Activated CD8-positive, alpha-beta T cell treated with anti-CD3 and anti-CD28 coated beads for 36 hours (primary cell): ENCODE measurements around the gene NLRP10. TPM values are rescaled to one million over a fixed set of nuclear protein-coding genes. Genes with fewer than 3 reads are reported as not detected.

Experiments
- ATAC-seq: fragments of 200-7000 bp; cut with Tn5 transposase; one replicate; pipeline ENCODE4 v1.10.0; 2021; ENCODE audit warnings: mild to moderate bottlenecking, moderate library complexity
- CTCF ChIA-PET: fragments of 350-600 bp; sonication (Branson Sonifier 250); formaldehyde crosslinking; loops from one replicate; lab custom pipeline; 2021; ENCODE audit warnings: antibody characterized with exemption; lab: Charles Lee
- POLR2A ChIA-PET: fragments of 350-600 bp; sonication (Branson Sonifier 250); formaldehyde crosslinking; loops from one replicate; lab custom pipeline; 2021; ENCODE audit warnings: antibody characterized with exemption; lab: Charles Lee
- DNase-seq: peaks from one replicate; pipeline ENCODE4 v3.0.0-alpha.2; 2020
- H3K27ac Mint-ChIP-seq: one replicate; pipeline ENCODE4 v1.8.0; 2021; ENCODE audit warnings: mild to moderate bottlenecking, mixed read lengths
- H3K27me3 Mint-ChIP-seq: one replicate; pipeline ENCODE4 v1.8.0; 2021; ENCODE audit warnings: mixed read lengths
- H3K36me3 Mint-ChIP-seq: one replicate; pipeline ENCODE4 v1.8.0; 2021; ENCODE audit warnings: low read depth, mixed read lengths
- H3K4me1 Mint-ChIP-seq: one replicate; pipeline ENCODE4 v1.8.0; 2021; ENCODE audit warnings: low read depth, mixed read lengths
- H3K4me3 Mint-ChIP-seq: one replicate; pipeline ENCODE4 v1.8.0; 2021; ENCODE audit warnings: mild to moderate bottlenecking, moderate library complexity, mixed read lengths
- H3K9me3 Mint-ChIP-seq: one replicate; pipeline ENCODE4 v1.8.0; 2021; ENCODE audit warnings: mixed read lengths
- CTCF ChIP-seq: fragments of 200-600 bp; IDR thresholded peaks from one replicate; pipeline ENCODE4 v1.8.0; 2022; ENCODE audit warnings: antibody characterized with exemption, mild to moderate bottlenecking
- intact Hi-C: fragments of 100-400 bp; cut with micrococcal nuclease; formaldehyde crosslinking; loops from one replicate; pipeline ENCODE4 v1.10.0; 2022
- total RNA-seq, 2 experiments: library from RNA; stranded (reverse); gene quantifications; one replicate each; pipeline ENCODE4 v1.2.3, GENCODE V29; 2021

NLRP10 gene
- total RNA-seq, 2 experiments from 2014 or later, result not detected

GRCh38 chr11:7969756-7970646 is 4.8 kb upstream of the NLRP10 start:
- peaks cover 12% of the 10 kb centered on the region for H3K27me3 Mint-ChIP-seq
- H3K27ac Mint-ChIP-seq, result no peak overlapping the region
- no peak overlapping the region for H3K4me3 Mint-ChIP-seq
- ChIA-PET POLR2A (no interaction called here), CTCF (interaction anchor here (0.9 to 1.1 kb wide), 2 partner anchors 17 to 129 kb away, joined by 3 to 4 read pairs; partner anchors contain the start of gene EIF3F)
- DNase-seq, result no peak
- ATAC-seq, result no peak
- no peaks in the 10 kb centered on the region for H3K9me3 Mint-ChIP-seq
- H3K4me1 Mint-ChIP-seq, result no peaks in the 10 kb centered on the region
- intact Hi-C loops, result no loop called here
- no peak for TF ChIP-seq CTCF
- no peaks in the 10 kb centered on the region for H3K36me3 Mint-ChIP-seq

- CTCF ChIA-PET, result interaction anchor here (1.0 to 1.9 kb wide), 3 partner anchors 9 to 130 kb away, joined by 3 to 7 read pairs (median 6); partner anchors contain the start of gene EIF3F
- no peak for TF ChIP-seq CTCF
- no peaks in the 10 kb centered on the region for H3K36me3 Mint-ChIP-seq
- DNase-seq (no peak), ATAC-seq (no peak)
- H3K4me1 Mint-ChIP-seq, result no peaks in the 10 kb centered on the region
- H3K27ac Mint-ChIP-seq, result no peak overlapping the region
- H3K9me3 Mint-ChIP-seq, result no peaks in the 10 kb centered on the region
- peaks cover 12% of the 10 kb centered on the region for H3K27me3 Mint-ChIP-seq
- POLR2A ChIA-PET, result no interaction called here
- intact Hi-C loops, result no loop called here
- no peak overlapping the region for H3K4me3 Mint-ChIP-seq
These were observed 3.4 kb upstream of the NLRP10 start for GRCh38 chr11:7968686-7969085.

- TF ChIP-seq CTCF, result no peak
- intact Hi-C loops, result no loop called here
- CTCF ChIA-PET, result interaction anchor here (1.7 to 1.9 kb wide), 2 partner anchors 19 to 131 kb away, joined by 6 to 7 read pairs; partner anchors contain the start of gene EIF3F
- Mint-ChIP-seq H3K36me3 (no peaks in the 10 kb centered on the region), H3K9me3 (no peaks in the 10 kb centered on the region), H3K27ac (no peak overlapping the region), H3K27me3 (peaks cover 9% of the 10 kb centered on the region), H3K4me3 (no peak overlapping the region), H3K4me1 (no peaks in the 10 kb centered on the region)
- POLR2A ChIA-PET, result no interaction called here
- ATAC-seq (no peak), DNase-seq (no peak)
These were observed 2.6 kb upstream of the NLRP10 start for GRCh38 chr11:7967826-7968225.

GRCh38 chr11:7967097-7967496 is 1.9 kb upstream of the NLRP10 start:
- Mint-ChIP-seq H3K36me3 (no peaks in the 10 kb centered on the region), H3K27me3 (peaks cover 9% of the 10 kb centered on the region), H3K4me3 (no peak overlapping the region), H3K4me1 (no peaks in the 10 kb centered on the region), H3K9me3 (no peaks in the 10 kb centered on the region), H3K27ac (no peak overlapping the region)
- intact Hi-C loops, result no loop called here
- ATAC-seq (no peak), DNase-seq (no peak)
- TF ChIP-seq CTCF, result no peak
- ChIA-PET POLR2A (no interaction called here), CTCF (no interaction called here)

- TF ChIP-seq CTCF, result no peak
- CTCF ChIA-PET, result no interaction called here
- no peaks in the 10 kb centered on the region for H3K36me3 Mint-ChIP-seq
- DNase-seq (no peak), ATAC-seq (no peak)
- no peak overlapping the region for H3K27ac Mint-ChIP-seq
- H3K9me3 Mint-ChIP-seq, result no peaks in the 10 kb centered on the region
- no peaks in the 10 kb centered on the region for H3K4me1 Mint-ChIP-seq
- peaks cover 14% of the 10 kb centered on the region for H3K27me3 Mint-ChIP-seq
- intact Hi-C loops, result no loop called here
- POLR2A ChIA-PET, result interaction anchor here (0.6 kb wide), 1 partner anchor 24 kb away, joined by 3 read pairs; no protein-coding TSS in a partner anchor
- H3K4me3 Mint-ChIP-seq, result no peak overlapping the region
These were observed 374 bp downstream of the NLRP10 start for GRCh38 chr11:7964873-7965272.
